CD4-positive, alpha-beta T cell treated with Interleukin-1 beta for 1 hour (primary cell): ENCODE data around the gene TMPRSS9.

Experiments used
- DNase-seq, 2 donors: peaks; one replicate each; pipeline ENCODE4 v3.0.0-alpha.2; 2020 to 2022

TMPRSS9 gene

GRCh38 chr19:2359992-2360685 lies at the start of gene TMPRSS9:
TSS of gene TMPRSS9 (plus strand) at chr19:2360265. CDS start at chr19:2389786, 29,521 bp downstream.
- DNase-seq, result no peak

- no peak for DNase-seq
These were observed 49.0 kb upstream of the TMPRSS9 start for GRCh38 chr19:2311093-2311492.

GRCh38 chr19:2312820-2313501 lies 47.1 kb upstream of the TMPRSS9 start:
- DNase-seq, result no peak

GRCh38 chr19:2315121-2315817 lies 44.8 kb upstream of the TMPRSS9 start:
- DNase-seq, result no peak

- DNase-seq, result peak; percentile 31 to 77
These were observed 44.2 kb upstream of the TMPRSS9 start for GRCh38 chr19:2315818-2316353.

GRCh38 chr19:2317300-2317699 lies 42.8 kb upstream of the TMPRSS9 start:
- DNase-seq, result no peak

- DNase-seq, result no peak
These were observed 42.3 kb upstream of the TMPRSS9 start for GRCh38 chr19:2317756-2318155.

GRCh38 chr19:2318923-2319322 lies 41.1 kb upstream of the TMPRSS9 start:
- DNase-seq, result no peak

- DNase-seq, result no peak
These were observed 40.5 kb upstream of the TMPRSS9 start for GRCh38 chr19:2319551-2319950.

GRCh38 chr19:2320049-2320448 lies 40.0 kb upstream of the TMPRSS9 start:
- DNase-seq, result no peak

GRCh38 chr19:2320939-2321338 lies 39.1 kb upstream of the TMPRSS9 start:
- DNase-seq, result no peak

- DNase-seq, result no peak
These were observed 38.3 kb upstream of the TMPRSS9 start for GRCh38 chr19:2321565-2322283.

GRCh38 chr19:2323707-2324106 lies 36.4 kb upstream of the TMPRSS9 start:
- no peak for DNase-seq

GRCh38 chr19:2324220-2324948 lies 35.7 kb upstream of the TMPRSS9 start:
- DNase-seq, result peak in 1 of 2 donors; percentile 13

GRCh38 chr19:2325281-2326046 lies 34.6 kb upstream of the TMPRSS9 start:
- peak in 1 of 2 donors; percentile 33 for DNase-seq

- DNase-seq, result no peak
These were observed 33.2 kb upstream of the TMPRSS9 start for GRCh38 chr19:2326699-2327360.

- DNase-seq, result peak; percentile 77 to 79
These were observed 32.2 kb upstream of the TMPRSS9 start for GRCh38 chr19:2327773-2328400.

GRCh38 chr19:2328401-2329148 lies 31.5 kb upstream of the TMPRSS9 start, which contains the start of the genes LSM7 and SPPL2B:
TSS of gene LSM7 (minus strand) at chr19:2328586. CDS start at chr19:2328566, 20 bp downstream.
TSS of gene SPPL2B (plus strand) at chr19:2328684. CDS start at chr19:2328710, 26 bp downstream.
- DNase-seq, result peak; percentile 94 to 95

- no peak for DNase-seq
These were observed 31.0 kb upstream of the TMPRSS9 start for GRCh38 chr19:2329149-2329478.
